ENCODE measurements around the gene DGKB.

DGKB gene

GRCh38 chr7:14833707-14834106 lies 68.8 kb downstream of the DGKB start:
- H3K27ac ChIP-seq = no peak overlapping the region
- no peak for TF ChIP-seq CTCF (conservative IDR thresholded peaks at IDR 0.05)

- no peak for TF ChIP-seq CTCF (conservative IDR thresholded peaks at IDR 0.05)
- no peak overlapping the region for H3K27ac ChIP-seq
Measured at GRCh38 chr7:14828053-14828452, 74.5 kb downstream of the DGKB start.

- TF ChIP-seq CTCF (conservative IDR thresholded peaks at IDR 0.05) = no peak
- no peak overlapping the region for H3K27ac ChIP-seq
Measured at GRCh38 chr7:14826426-14826825, 76.1 kb downstream of the DGKB start.

- no peak overlapping the region for H3K27ac ChIP-seq
- TF ChIP-seq CTCF (conservative IDR thresholded peaks at IDR 0.05) = no peak
Measured at GRCh38 chr7:14825912-14826311, 76.6 kb downstream of the DGKB start.

- no peak for TF ChIP-seq CTCF (conservative IDR thresholded peaks at IDR 0.05)
- H3K27ac ChIP-seq = no peak overlapping the region
Measured at GRCh38 chr7:14822481-14822854, 80.1 kb downstream of the DGKB start.

GRCh38 chr7:14821757-14822480 lies 80.6 kb downstream of the DGKB start:
- H3K27ac ChIP-seq = no peak overlapping the region
- no peak for TF ChIP-seq CTCF (conservative IDR thresholded peaks at IDR 0.05)

GRCh38 chr7:14818871-14819270 lies 83.7 kb downstream of the DGKB start:
- TF ChIP-seq CTCF (conservative IDR thresholded peaks at IDR 0.05) = no peak
- H3K27ac ChIP-seq = no peak overlapping the region

Data from VCaP (cell line).